Renal cortex interstitium (tissue), 11 donors: ENCODE results near the gene CENPP. TPM values are rescaled to one million over a fixed set of nuclear protein-coding genes. Genes with fewer than 3 reads are reported as not detected.

Source experiments
- DNase-seq, 11 donors: peaks; one replicate each; pipeline ENCODE4 v3.0.0-alpha.2; 2013; ENCODE audit warnings: low read depth in 9 of 11, low spot score in 4 of 11; ENCODE audit errors: extremely low read depth in 1 of 11
- polyA plus RNA-seq, 3 donors: library from polyadenylated mRNA; unstranded; fragments of 120-200 nt; gene quantifications; one replicate each; pipeline ENCODE4 v1.2.1, GENCODE V29; 2013; ENCODE audit not compliant: insufficient read length in 3 of 3

Gene CENPP
- polyA plus RNA-seq, 3 donors, result 5.5 to 8.3 (median 7.6) TPM

DNA sequence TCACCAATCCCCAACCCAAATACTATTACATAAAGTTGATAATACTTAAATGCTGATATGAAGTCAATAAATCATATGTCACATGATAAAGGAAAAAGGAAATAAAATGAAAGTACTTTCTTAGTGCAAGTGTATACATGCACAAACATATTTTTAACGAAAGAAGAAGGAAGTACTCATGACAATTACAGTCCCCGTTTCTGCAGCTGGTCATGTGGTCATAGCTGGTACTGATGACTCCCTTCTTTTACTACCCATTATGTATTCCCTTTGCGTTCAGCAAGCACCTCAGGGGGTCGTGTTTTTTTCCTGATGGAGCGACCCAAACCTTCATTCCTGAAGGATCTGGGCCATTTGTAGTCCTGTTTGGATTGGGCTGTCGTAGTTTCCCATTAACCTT is 27.3 kb downstream of the CENPP start:
- no peak for DNase-seq

DNA sequence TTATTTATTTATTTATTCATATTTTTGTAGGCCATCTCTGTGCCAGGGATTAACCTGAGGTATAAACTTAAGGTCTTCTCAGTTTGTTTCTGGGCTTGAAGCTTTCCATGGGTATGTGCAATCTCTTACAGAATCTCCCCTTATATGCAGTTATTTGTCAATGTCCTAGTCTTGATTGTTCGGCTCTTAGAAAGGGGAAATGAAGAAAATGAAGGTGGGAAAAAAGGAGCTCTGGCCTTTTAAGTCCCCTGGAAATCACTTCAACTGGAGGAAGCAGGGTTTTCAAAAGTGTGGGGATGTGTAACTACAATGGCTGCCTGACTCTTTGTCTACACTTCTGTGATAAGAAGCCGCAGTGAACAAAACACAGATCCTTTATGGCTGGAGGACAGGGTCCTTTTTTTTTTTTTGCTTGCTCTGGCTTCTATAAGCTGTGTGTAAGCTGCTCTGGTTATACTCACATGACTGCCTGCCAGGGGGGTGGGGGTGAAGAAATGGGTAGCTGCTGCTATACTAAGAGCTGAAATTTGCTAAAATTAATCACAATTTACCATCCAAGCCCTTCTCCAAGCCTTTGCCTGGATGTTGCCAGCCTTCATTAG is 33.7 kb downstream of the CENPP start:
- no peak for DNase-seq

DNA sequence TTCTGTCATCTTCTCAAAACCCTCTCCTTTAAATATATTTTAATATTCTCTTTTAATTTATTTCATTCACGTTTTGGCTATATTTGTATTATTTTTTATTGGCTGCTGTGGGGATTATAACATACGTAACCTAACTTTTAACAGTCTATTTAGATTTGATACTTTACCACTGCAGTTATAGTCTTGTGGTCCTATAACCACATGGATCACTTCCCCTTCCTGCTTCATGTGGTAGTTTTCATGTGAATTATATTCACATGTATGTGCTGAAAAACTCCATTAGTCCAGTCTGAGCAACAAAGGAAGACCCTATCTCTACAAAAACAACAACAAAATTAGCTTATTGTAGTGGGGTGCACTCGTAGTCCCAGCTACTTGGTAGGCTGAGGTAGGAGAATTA is 34.3 kb downstream of the CENPP start:
- DNase-seq, result no peak

- no peak for DNase-seq
Observed at GRCh38 chr9:92369075-92369474, 43.3 kb downstream of the CENPP start.

DNA sequence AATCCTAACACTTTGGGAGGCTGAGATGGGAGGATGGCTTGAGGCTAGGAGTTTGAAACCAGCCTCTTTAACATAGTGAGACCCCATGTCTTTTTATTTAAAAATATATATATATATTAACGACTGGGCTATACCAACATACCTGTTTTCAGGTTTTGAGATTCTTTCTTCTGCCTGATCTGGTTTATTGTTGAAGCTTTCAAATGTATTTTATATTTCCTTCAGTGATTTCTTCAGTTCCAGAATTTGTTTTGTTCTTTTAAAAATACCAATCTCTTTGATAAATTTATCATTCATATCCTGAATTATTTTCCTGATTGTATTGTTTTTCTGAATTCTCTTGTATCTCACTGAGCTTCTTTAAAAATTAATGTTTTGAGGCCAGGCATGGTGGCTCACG is 47.4 kb downstream of the CENPP start:
- no peak for DNase-seq

GRCh38 chr9:92377876-92378275 is 52.1 kb downstream of the CENPP start:
- DNase-seq, result no peak

DNA sequence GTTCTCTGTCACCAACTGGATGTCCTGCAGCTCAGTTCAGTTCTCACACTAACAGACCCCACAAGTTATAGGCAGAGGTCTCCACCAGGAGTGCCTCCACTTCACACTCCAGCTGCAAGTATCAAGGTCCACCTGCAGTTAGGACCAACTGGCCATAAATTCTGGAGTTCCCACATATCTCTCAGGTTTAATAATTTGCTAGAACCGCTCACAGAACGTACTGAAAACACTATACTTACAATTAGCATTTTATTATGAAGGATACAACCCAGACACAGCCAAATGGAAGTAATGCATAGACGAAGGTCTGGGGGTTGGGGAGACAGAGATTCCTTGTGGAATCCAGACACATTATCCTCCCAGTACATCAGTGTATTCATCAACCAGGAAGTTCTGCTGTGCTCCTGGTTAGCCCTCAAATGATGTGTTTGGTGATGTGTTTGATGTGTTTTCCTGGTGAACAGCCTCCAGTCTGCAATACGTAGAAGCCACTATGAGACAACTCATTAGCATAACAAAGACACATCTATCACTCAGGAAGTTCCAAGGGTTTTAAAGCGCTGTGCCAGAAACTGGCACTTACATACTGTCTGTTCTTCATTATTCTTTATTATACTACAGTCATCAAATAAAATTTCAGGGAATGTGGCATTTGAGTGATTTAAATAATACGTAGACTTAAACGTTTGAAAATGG is 53.3 kb downstream of the CENPP start:
- DNase-seq, result no peak

DNA sequence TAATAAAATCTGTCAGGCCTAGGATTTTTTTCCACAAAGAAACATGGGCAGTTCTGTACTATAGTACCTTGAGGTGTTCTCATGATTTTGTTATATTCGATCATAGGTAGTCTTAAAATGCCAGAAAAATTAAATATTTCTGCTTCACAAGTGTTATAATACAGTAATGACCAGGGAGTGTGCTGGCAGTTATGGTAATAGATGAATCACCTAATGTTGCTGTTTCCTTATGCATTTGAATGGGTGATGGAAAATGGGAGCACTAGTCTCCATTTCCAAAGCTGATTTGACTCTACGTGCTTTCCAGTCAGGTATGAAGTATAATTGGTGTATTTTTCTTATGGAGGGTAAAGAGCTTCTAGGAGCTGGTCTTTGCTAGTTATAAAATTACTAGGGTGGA is 54.9 kb downstream of the CENPP start:
- no peak for DNase-seq

DNA sequence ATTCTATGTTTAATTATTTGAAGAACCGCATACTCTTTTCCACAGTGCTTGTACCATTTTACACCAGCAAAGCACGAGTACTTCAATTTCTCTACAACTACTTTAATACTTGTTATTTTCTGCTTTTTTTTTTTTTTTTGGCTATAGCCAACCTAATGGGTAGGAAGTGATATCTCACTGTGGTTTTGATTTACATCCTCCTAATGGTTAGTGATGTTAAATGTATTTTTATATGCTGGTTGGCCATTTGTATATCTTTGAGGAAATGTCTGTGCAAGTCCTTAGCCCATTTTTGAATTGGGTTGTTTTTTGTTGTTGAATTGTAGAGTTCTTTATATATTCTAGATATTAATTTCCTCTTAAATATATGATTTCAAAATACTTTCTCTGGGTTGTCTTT is 56.0 kb downstream of the CENPP start:
- DNase-seq, result no peak

DNA sequence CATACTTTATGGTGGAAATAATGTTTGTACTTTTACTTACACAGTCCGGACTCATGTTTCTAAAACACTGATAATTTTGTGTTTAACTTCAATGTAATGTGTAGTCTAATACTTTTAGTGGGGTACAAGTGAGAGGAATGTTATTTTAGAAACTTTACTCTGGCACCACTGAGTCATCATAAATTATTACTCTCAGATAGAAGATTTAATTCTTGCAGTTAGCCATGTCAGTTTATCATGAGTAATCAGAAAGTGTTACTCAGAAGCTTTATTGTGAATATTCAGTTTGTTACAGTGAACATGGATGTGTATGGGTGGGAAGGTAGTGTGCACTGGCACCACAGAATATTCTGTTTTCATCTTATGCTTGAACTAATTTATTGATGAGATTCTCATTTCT is 58.6 kb downstream of the CENPP start:
- DNase-seq, result no peak

GRCh38 chr9:92385001-92385400 is 59.2 kb downstream of the CENPP start:
- DNase-seq, result no peak

DNA sequence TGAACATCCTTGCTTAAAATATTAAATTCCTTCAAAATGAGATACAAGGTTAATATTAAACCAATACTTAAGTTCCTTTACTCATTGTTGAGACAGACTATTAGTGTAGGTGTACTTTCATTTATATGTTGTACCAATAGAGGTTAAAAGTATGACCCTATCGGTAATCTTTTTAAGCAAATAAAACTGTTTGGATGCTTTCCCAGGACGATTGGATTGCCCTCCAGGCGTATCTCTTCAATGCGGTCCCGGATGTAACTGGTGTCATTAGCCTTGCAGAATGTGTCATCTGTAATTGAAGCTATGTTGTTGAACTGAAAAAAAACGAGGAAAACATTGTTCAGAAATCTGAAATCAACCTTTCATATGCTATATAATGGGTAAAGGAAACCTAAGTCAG is 59.7 kb downstream of the CENPP start:
- no peak for DNase-seq

- DNase-seq, result no peak
Observed at GRCh38 chr9:92385953-92386352, 60.2 kb downstream of the CENPP start.

GRCh38 chr9:92392690-92393089 is 66.9 kb downstream of the CENPP start:
- no peak for DNase-seq

DNA sequence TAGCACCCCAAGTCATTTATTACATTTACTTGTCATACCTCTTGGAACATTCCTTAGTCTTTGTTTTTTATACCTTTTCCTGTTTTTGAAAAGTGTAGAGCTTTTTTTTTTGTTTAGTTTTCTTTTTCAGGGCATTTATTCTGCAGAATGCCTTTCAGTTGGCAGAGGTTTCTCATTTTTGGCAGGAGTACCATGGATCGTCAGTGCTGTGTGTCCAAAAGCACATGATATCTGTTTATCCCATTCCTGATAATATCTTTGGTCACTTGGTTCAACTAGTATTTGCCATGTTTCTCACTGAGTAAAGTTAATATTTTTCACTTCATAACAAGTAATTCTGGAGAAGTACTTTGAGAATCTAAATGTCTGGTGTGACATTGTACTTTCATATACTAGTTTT is 67.9 kb downstream of the CENPP start:
- DNase-seq, result no peak

- no peak for DNase-seq
Observed at GRCh38 chr9:92395617-92396016, 69.9 kb downstream of the CENPP start.

DNA sequence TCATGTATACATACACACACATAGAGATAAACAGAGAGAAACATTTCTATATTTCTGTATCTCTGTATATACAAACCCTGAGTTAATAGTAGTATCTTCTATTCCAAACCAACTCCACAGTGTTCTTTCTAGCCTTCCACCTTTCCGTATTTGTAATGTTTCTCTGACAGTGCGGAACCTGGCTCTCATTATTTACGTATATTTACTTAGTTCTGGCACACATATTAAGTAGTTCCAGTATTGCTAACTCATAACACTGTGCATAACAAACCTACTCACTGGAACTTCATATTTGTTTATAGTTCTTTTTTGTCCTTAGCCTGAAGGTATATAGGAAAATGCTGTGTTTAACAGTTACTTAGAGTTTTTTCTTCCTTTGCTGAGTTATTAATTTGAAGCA is 72.1 kb downstream of the CENPP start:
- no peak for DNase-seq

GRCh38 chr9:92402360-92402759 is 76.6 kb downstream of the CENPP start:
- DNase-seq, result no peak

DNA sequence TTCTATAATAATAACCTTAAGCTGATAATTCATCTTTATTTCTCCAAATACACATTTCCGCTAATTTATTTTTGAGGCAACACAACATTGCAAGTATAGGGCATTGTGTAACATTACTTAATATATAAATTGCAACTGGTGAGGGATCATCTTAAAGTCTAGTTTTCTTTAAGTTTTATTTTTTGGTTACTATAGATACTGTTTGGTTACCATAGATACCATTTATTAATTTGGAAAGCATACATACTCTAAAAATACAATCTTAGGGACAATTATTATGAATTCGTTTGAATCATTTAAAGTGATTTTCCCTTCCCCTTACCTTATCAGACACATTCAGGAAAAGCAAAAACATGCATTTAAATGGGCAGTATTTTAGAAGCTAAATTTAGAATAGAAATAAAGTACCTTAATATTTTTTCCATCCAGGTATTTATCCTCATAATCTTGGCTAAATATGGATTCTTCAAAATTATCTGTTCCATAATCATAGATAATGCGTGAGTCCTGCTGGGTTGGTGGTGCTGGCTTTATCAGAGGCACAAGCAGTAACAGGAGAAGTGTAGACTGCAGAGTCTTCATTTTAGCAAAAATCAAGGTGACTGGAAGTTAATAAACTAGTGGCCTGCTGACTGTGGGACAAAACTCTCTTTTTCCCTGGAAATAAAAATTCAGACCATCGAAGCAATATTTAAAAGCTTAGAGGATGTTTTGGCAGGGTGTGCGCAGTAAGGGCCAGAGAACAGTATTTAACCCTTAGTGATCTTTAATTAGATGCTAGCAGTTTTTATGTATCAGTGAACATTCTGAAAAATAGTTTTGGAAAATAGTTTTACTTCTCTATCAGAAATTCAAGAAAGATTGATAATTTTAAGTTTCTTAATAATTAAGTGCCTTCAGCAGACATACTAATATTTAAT is 77.3 kb downstream of the CENPP start:
- DNase-seq, result no peak
